ENCODE data around the gene JPT1.
A peak's percentile ranks its signal among the peaks of the same experiment; 100 is the strongest.
"Not testable (repeated sequence)": the region's sequence is repeated elsewhere in the genome, so short reads cannot be mapped to it uniquely, and the experiment has no call there.

The JPT1 gene

GRCh38 chr17:75151930-75152329 lies 2.4 kb downstream of the JPT1 start:
- Histone ChIP-seq H3K27ac (peak overlapping the region in 8 of 11 experiments; percentile 86 to 97 (median 92); a peak in 9 of 22 replicates), H3K4me2 (peak overlapping the region; percentile 74 to 97 (median 95); a peak in 21 of 22 replicates), H3K9me3 (replicated peaks in 1 of 11) (no peaks in the 10 kb centered on the region), H3K4me1 (peaks cover 30 to 72% (median 52%) of the 10 kb centered on the region in 10 experiments), H3K9ac (peak overlapping the region; percentile 87 to 99 (median 96); a peak in 17 of 22 replicates), H3K27me3 (no peaks in the 10 kb centered on the region), H3K36me3 (peaks cover 7 to 52% (median 38%) of the 10 kb centered on the region in 11 experiments), H4K20me1 (peaks cover 0 to 73% (median 68%) of the 10 kb centered on the region in 11 experiments; a peak in 19 of 22 replicates), H3K4me3 (peak overlapping the region in 9 of 10 experiments; percentile 86 to 100 (median 98); a peak in 16 of 20 replicates)
- TF ChIP-seq Cebpa-rat (IDR thresholded peaks at IDR 0.05) = no peak

- Histone ChIP-seq H3K4me1 (peaks cover 22 to 72% (median 43%) of the 10 kb centered on the region in 10 experiments), H3K27ac (peak overlapping the region in 3 of 11 experiments; percentile 19 to 66 (median 61); a peak in 5 of 22 replicates), H3K36me3 (peaks cover 41 to 92% (median 77%) of the 10 kb centered on the region in 11 experiments)
Measured at GRCh38 chr17:75147878-75148546, 6.3 kb downstream of the JPT1 start.

GRCh38 chr17:75146592-75146991 lies 7.7 kb downstream of the JPT1 start:
- Histone ChIP-seq H3K27me3 (no peaks in the 10 kb centered on the region), H3K4me3 (no peak overlapping the region), H3K36me3 (peaks cover 51 to 98% (median 89%) of the 10 kb centered on the region in 11 experiments), H3K9me3 (replicated peaks in 1 of 11) (no peaks in the 10 kb centered on the region), H3K4me2 (peak overlapping the region in 1 of 11 experiments; percentile 73; a peak in 1 of 22 replicates), H3K4me1 (peaks cover 17 to 70% (median 39%) of the 10 kb centered on the region in 10 experiments), H4K20me1 (peaks cover 0 to 94% (median 81%) of the 10 kb centered on the region in 11 experiments; a peak in 19 of 22 replicates), H3K27ac (no peak overlapping the region), H3K9ac (0 out of 22 replicates have a peak overlapping the region, but pooled peaks of 1 of the 11 experiments have one; percentile 15)
- TF ChIP-seq Cebpa-rat (IDR thresholded peaks at IDR 0.05) = no peak

More at GRCh38 chr17:75147878-75148546, 6.3 kb downstream of the JPT1 start:
- H3K4me2 ChIP-seq = peak overlapping the region in 3 of 11 experiments; percentile 14 to 74 (median 73); a peak in 5 of 22 replicates
- no peaks in the 10 kb centered on the region for H3K9me3 ChIP-seq (replicated peaks in 1 of 11)
- peaks cover 0 to 100% (median 90%) of the 10 kb centered on the region in 11 experiments; a peak in 19 of 22 replicates for H4K20me1 ChIP-seq
- TF ChIP-seq Cebpa-rat (IDR thresholded peaks at IDR 0.05) = no peak
- H3K4me3 ChIP-seq = no peak overlapping the region
- no peaks in the 10 kb centered on the region for H3K27me3 ChIP-seq
- peak overlapping the region in 1 of 11 experiments; percentile 45; a peak in 1 of 22 replicates for H3K9ac ChIP-seq

GRCh38 chr17:75144816-75145512 lies 9.3 kb downstream of the JPT1 start:
- Histone ChIP-seq H3K36me3 (peaks cover 63 to 98% (median 96%) of the 10 kb centered on the region in 11 experiments), H3K27ac (no peak overlapping the region), H3K27me3 (no peaks in the 10 kb centered on the region), H3K9ac (peak overlapping the region in 1 of 11 experiments; percentile 7; a peak in 1 of 22 replicates), H3K9me3 (replicated peaks in 1 of 11) (no peaks in the 10 kb centered on the region), H3K4me2 (peak overlapping the region in 1 of 11 experiments; percentile 49; a peak in 2 of 22 replicates), H3K4me1 (peaks cover 21 to 65% (median 40%) of the 10 kb centered on the region in 10 experiments), H3K4me3 (no peak overlapping the region), H4K20me1 (peaks cover 0 to 92% (median 71%) of the 10 kb centered on the region in 11 experiments; a peak in 19 of 22 replicates)
- no peak for TF ChIP-seq Cebpa-rat (IDR thresholded peaks at IDR 0.05)

- peaks cover 0 to 84% (median 49%) of the 10 kb centered on the region in 11 experiments; a peak in 17 of 22 replicates for H4K20me1 ChIP-seq
Measured at GRCh38 chr17:75142236-75142971, 11.9 kb downstream of the JPT1 start.

GRCh38 chr17:75138519-75138918 lies 15.8 kb downstream of the JPT1 start:
- H3K27me3 ChIP-seq = no peaks in the 10 kb centered on the region
- peaks cover 65 to 94% (median 89%) of the 10 kb centered on the region in 11 experiments for H3K36me3 ChIP-seq
- H4K20me1 ChIP-seq = peaks cover 0 to 76% (median 28%) of the 10 kb centered on the region in 11 experiments; a peak in 12 of 22 replicates
- no peaks in the 10 kb centered on the region for H3K9me3 ChIP-seq (replicated peaks in 1 of 11)
- no peak overlapping the region for H3K27ac ChIP-seq
- H3K4me2 ChIP-seq = no peak overlapping the region
- no peak overlapping the region for H3K4me3 ChIP-seq
- peaks cover 6 to 40% (median 30%) of the 10 kb centered on the region in 10 experiments; a peak in 19 of 20 replicates for H3K4me1 ChIP-seq
- H3K9ac ChIP-seq = no peak overlapping the region
- TF ChIP-seq Cebpa-rat (IDR thresholded peaks at IDR 0.05) = no peak

More at GRCh38 chr17:75142236-75142971, 11.9 kb downstream of the JPT1 start:
- H3K27me3 ChIP-seq = no peaks in the 10 kb centered on the region
- H3K4me2 ChIP-seq = peak overlapping the region in 3 of 11 experiments; percentile 7 to 53 (median 47); a peak in 6 of 22 replicates
- no peak for TF ChIP-seq Cebpa-rat (IDR thresholded peaks at IDR 0.05)
- H3K4me3 ChIP-seq = no peak overlapping the region
- no peaks in the 10 kb centered on the region for H3K9me3 ChIP-seq (replicated peaks in 1 of 11)
- H3K36me3 ChIP-seq = peaks cover 76 to 98% (median 97%) of the 10 kb centered on the region in 11 experiments
- peaks cover 20 to 40% (median 30%) of the 10 kb centered on the region in 10 experiments for H3K4me1 ChIP-seq
- H3K27ac ChIP-seq = no peak overlapping the region
- H3K9ac ChIP-seq = no peak overlapping the region

- Histone ChIP-seq H3K4me1 (peaks cover 13 to 40% (median 31%) of the 10 kb centered on the region in 10 experiments), H3K36me3 (peaks cover 59 to 87% (median 82%) of the 10 kb centered on the region in 11 experiments), H4K20me1 (peaks cover 0 to 68% (median 20%) of the 10 kb centered on the region in 11 experiments; a peak in 11 of 22 replicates)
- H3K4me3 ChIP-seq; H3K27me3 ChIP-seq; H3K27ac ChIP-seq; H3K9ac ChIP-seq; H3K9me3 ChIP-seq (replicated peaks in 1 of 11); H3K4me2 ChIP-seq: not testable (repeated sequence)
Measured at GRCh38 chr17:75137762-75138161, 16.6 kb downstream of the JPT1 start.

GRCh38 chr17:75135946-75136345 lies 18.4 kb downstream of the JPT1 start:
- Histone ChIP-seq H3K4me3 (no peak overlapping the region), H3K9me3 (replicated peaks in 1 of 11) (no peaks in the 10 kb centered on the region), H3K4me2 (no peak overlapping the region), H3K36me3 (peaks cover 49 to 71% (median 66%) of the 10 kb centered on the region in 11 experiments), H3K4me1 (peaks cover 18 to 36% (median 29%) of the 10 kb centered on the region in 10 experiments), H3K27ac (peak overlapping the region in 1 of 11 experiments; percentile 14; a peak in 1 of 22 replicates), H4K20me1 (peaks cover 0 to 58% (median 13%) of the 10 kb centered on the region in 11 experiments; a peak in 9 of 22 replicates), H3K9ac (peak overlapping the region in 1 of 11 experiments; percentile 0; a peak in 2 of 22 replicates), H3K27me3 (no peaks in the 10 kb centered on the region)
- TF ChIP-seq Cebpa-rat (IDR thresholded peaks at IDR 0.05) = no peak
